NCI-H226 (cell line): Measurements from ENCODE around the gene MCHR1.
A peak's percentile ranks its signal among the peaks of the same experiment; 100 is the strongest.
"Not testable (repeated sequence)": the region's sequence is repeated elsewhere in the genome, so short reads cannot be mapped to it uniquely, and the experiment has no call there.

Experiments
- DNase-seq: peaks from one replicate; pipeline ENCODE4 v3.0.0-alpha.2; 2015

MCHR1 gene

DNA sequence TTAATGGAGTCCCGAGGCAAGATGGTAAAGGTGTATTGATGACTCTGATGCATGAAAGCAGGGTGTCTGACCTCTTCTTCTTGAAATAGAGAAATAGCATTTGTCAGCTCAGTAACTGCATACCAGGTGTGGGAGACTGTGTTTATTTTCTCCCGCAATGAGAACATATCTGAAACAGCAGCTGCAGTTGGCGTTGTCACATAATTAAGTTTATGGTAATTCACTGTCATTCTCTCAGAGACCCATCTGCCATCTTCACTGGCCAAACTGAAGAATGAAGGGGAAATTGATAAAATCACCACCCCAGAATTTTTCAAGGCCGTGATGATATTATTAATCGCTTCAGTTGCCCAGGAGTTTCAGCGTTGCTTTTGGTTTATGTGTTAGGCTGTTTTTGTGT, 20.1 kb upstream of the MCHR1 start:
- no peak for DNase-seq

DNA sequence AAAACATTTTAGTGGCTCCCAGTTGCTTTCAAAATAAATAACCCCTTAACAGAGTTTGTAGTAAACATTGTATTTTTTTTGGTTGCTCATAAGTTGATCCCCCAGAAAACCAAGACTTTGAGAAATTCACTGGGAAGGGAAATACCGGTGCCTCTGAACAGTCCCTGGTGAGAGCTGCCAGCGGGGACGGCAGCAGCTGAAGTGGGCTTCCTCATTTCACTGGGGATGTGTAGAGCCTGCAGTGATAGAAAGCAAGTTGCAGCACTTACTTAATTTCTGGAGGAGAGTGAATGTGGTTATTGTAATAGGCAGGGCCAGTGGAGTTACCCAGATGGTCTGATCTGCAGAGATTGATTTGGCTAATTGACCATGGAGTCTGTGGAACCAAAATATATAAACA, 18.6 kb upstream of the MCHR1 start:
- DNase-seq = no peak

DNA sequence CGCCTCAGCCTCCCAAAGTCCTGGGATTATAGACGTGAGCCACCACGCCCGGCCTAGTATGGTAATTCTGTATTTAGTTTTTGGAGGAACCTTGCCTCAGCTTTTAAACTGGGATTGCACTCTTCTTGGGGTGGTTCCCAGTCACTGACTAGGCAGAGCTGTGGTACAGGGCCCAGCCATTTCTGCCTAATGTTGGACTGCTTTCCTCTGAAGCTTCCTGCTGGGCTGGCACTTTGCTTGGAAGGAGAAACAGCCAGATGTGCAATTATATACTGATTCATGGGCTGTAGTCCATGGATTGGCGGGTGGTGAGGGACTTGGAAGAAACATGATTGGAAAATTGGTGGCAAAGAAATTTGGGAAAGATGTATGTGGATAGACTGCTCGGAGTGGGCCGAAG, 17.6 kb upstream of the MCHR1 start:
- DNase-seq = no peak

DNA sequence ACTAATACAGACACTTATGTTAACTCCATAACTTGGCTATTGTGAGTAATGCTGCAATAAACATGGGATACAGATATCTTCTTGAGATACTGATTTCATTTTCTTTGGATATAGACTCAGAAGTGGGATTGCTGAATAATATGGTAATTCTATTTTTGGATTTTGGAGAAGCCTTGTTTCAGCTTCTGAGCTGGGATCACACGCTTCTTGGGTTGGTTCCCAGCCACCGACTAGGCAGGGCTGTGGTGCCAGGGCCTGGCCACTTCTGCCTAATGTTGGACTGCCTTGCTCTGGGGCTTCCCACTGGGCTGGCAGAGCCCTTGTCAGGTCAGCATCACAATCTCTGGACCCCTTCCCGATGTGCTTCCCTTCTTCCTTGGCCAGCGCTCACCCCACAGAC, 14.0 kb upstream of the MCHR1 start:
- DNase-seq = no peak

GRCh38 chr22:40666151-40666848, 13.0 kb upstream of the MCHR1 start:
- DNase-seq = no peak

GRCh38 chr22:40668611-40669411, 10.5 kb upstream of the MCHR1 start:
- peak; percentile 76 for DNase-seq

GRCh38 chr22:40670058-40670457, 9.2 kb upstream of the MCHR1 start:
- DNase-seq = no peak

GRCh38 chr22:40671369-40671768, 7.9 kb upstream of the MCHR1 start:
- DNase-seq = no peak

DNA sequence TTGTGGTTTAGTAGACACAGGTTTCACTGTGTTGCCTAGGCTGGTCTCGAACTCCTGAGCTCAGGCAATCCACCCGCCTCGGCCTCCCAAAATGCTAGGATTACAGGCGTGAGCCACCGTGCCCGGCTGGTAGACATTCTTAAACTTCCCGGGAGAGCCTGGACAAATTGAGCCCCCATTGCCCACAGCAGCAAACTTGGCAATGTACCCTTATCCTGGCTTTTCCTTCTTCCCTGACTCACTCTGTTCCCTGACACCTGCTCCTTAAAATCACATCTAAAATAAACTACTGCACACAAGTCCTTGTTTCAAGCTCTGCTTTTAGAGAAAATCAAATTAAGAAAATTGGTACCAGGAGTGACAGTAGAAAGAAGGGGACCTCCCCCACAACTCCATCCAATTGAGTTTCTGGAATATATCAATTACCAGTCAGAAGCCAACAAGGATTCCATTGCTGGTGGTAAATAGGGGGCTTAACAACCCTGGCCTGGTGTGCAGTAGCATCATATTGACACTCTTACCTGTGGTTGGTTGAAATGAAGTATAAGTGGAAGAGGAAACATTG, 7.4 kb upstream of the MCHR1 start:
- no peak for DNase-seq

DNA sequence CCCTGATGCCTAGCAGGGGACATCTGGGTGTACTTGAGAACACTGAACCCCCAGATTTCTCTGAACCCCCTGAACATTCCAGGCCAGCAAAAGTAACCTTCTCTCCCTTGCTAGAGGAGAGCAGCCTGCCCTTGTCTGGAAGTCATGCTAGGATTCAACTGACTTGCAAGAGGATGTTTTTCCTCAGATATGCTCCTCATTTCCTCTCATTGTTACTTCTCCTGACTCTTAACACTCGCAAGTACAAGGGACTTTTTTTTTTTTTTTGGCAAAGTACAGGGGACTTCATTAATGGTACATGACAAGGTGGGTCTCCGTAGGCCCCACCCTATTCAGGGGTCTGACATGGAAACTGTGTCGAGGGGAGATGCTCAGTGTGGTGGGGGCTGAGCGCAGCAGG, 6.3 kb upstream of the MCHR1 start:
- no peak for DNase-seq

DNA sequence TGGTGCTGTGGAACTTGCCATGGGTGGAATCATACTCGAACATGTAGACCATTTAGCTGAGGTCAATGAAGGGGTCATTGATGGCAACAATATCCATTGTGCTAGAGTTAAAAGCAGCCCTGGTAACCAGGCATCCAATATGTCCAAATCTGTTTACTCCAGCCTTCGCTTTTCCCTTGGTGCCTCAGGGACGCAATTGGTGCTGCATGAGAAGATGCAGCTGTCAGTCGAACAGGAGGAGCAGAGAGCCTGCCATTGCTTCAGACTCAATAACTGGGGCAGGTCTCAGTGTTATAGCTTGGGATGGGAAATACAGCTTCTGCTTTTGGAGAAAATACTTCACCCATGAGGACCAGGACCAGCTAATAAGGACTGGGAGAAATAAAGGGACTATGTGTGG, 5.0 kb upstream of the MCHR1 start:
- no peak for DNase-seq

- not testable (repeated sequence) for DNase-seq
Measured at GRCh38 chr22:40676166-40676565, 3.1 kb upstream of the MCHR1 start.

GRCh38 chr22:40676644-40677043, 2.6 kb upstream of the MCHR1 start:
- DNase-seq = no peak

GRCh38 chr22:40678493-40679248, 613 bp upstream of the MCHR1 start:
- DNase-seq = no peak

- DNase-seq = no peak
Measured at GRCh38 chr22:40679964-40680818, 907 bp downstream of the MCHR1 start.

DNA sequence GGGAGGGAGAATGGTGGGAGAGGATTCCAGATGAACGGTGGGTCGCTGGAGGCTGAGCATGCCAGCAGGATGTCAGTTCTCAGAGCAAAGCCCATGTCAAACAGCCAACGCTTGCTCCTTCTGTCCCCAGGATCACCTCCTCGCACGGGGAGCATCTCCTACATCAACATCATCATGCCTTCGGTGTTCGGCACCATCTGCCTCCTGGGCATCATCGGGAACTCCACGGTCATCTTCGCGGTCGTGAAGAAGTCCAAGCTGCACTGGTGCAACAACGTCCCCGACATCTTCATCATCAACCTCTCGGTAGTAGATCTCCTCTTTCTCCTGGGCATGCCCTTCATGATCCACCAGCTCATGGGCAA, 1.5 kb downstream of the MCHR1 start:
- no peak for DNase-seq

DNA sequence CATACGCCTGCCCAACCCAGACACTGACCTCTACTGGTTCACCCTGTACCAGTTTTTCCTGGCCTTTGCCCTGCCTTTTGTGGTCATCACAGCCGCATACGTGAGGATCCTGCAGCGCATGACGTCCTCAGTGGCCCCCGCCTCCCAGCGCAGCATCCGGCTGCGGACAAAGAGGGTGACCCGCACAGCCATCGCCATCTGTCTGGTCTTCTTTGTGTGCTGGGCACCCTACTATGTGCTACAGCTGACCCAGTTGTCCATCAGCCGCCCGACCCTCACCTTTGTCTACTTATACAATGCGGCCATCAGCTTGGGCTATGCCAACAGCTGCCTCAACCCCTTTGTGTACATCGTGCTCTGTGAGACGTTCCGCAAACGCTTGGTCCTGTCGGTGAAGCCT, 2.2 kb downstream of the MCHR1 start:
- no peak for DNase-seq

DNA sequence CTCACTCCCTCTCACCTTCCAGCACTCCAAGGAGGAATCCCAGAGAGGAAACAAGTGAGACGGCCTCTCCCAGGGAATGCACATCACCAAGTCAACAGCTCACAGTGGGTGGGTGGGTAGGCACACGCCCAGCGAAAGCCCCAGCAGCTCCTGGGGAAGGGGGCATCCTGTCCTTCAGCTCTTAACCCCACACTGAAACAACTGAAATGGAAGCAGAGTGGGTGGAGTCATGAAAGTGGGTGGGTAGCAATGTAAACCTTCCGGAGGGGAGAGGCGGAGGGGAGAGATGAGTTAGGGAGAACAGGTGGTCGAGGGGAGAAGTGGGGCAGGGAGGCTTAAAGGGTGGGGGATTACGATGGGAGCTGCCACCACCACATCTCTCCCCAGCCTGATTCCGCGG, 5.4 kb downstream of the MCHR1 start:
- DNase-seq = no peak

GRCh38 chr22:40685406-40685805, 6.1 kb downstream of the MCHR1 start:
- no peak for DNase-seq

DNA sequence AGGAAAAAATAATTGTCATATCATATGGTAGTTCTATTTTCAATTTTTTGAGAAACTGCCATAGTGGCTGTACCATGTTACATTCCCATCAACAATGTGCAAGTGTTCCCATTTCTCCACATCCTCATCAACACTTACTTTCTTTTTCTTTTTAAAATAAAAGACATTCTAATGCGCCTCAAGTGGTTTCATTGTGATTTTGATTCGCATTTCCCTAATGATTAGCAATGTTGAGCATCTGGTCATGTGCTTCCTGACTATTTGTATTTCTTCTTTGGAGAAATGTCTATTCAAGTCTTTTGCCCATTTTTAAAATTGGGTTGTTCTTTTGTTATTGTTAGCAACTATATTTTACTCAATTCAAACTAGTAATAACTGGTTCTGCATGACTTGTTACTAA, 8.4 kb downstream of the MCHR1 start:
- DNase-seq = no peak

DNA sequence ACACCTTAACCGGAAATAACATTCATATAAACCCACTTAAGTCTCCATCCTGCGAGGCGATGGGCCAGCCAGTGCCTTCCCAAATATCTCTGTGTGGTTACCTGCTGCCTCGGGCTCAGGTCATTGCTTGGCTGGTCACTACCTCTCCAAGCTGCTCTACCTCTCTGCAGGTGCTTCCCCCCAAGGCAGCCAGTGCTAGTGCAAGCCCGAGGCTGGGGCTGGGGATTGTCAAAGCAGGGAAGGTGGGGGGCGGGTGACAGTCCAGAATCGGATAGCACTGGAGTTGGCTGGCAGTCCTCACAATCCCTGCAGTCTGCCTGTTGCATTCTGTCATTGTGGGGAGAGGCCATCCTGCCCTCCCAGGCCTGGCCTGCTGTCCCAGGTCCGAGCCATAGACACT, 11.1 kb downstream of the MCHR1 start:
- DNase-seq = no peak

DNA sequence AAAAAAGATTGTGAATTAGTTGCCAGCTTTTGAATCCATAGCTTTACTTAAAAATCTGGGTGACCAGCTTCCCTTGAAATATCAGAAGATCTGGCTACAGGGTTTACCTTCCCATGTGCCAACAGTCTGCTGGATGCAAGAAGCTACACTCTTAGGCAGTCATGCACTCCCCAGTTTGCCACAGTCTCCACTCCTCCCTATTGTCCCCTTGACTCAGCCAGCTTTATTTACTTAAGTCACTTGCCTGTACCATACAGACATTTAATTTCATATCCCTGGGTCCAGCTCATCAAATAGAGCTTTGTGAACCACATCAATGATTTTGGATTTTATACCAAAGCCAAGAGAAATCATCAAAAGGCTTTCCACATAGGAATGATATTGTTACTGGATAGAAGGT, 12.2 kb downstream of the MCHR1 start:
- DNase-seq = no peak

GRCh38 chr22:40694411-40694810, 15.1 kb downstream of the MCHR1 start:
- DNase-seq = no peak
